Ectodermal cell (in vitro differentiated cells): Measurements from ENCODE around the gene RSAD2.
A peak's percentile ranks its signal among the peaks of the same experiment; 100 is the strongest.

Experiments used
- H3K27ac ChIP-seq: 2 replicates; pipeline ENCODE4 v1.7.0; 2013; ENCODE audit warnings: mild to moderate bottlenecking, low read depth, low read length; ENCODE audit not compliant: insufficient read depth, poor library complexity, severe bottlenecking
- H3K27me3 ChIP-seq: 2 replicates; pipeline ENCODE4 v1.7.0; 2013; ENCODE audit warnings: mild to moderate bottlenecking, low read length; ENCODE audit not compliant: insufficient read depth, control insufficient read depth, poor library complexity, severe bottlenecking
- H3K36me3 ChIP-seq: one replicate; pipeline ENCODE4 v1.7.0; 2013; ENCODE audit warnings: low read length; ENCODE audit not compliant: control insufficient read depth, insufficient read depth
- H3K4me1 ChIP-seq: one replicate; pipeline ENCODE4 v1.7.0; 2013; ENCODE audit warnings: low read length; ENCODE audit not compliant: control insufficient read depth, insufficient read depth
- H3K4me3 ChIP-seq: 2 replicates; pipeline ENCODE4 v1.7.0; 2013; ENCODE audit warnings: low read depth, low read length, control low read depth; ENCODE audit not compliant: insufficient read depth
- H3K9me3 ChIP-seq: 2 replicates; pipeline ENCODE4 v1.7.0; 2013; ENCODE audit warnings: mild to moderate bottlenecking, low read length, moderate library complexity; ENCODE audit not compliant: control insufficient read depth
- WGBS, 2 experiments: methylation state at CpG; one replicate each; pipeline ENCODE4 v1.1.7; 2013; ENCODE audit warnings: missing lambda C conversion rate in 2 of 2; 5-methylcytosine and 5-hydroxymethylcytosine counted together

The RSAD2 gene

DNA sequence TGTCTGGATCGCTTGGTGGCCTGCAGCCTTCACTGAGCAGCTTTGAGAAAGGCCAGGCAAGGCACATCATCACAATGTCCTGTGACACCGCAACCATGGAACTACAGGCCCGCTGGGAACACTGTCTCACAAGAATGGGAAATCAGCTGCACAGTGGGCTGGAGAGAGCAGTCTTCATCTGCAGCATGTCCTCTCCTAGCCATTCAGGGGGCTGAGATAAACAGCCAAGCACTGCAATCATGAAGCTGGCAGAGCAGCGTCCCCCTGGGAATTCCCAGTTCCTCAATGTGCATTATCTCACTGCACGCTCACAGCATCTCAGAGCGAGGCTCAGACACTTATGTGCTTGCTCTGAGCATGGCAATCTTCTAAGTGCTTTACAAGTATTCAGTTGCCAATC is 13.8 kb upstream of the RSAD2 start:
- Histone ChIP-seq H3K27ac (no peak overlapping the region), H3K4me3 (no peak overlapping the region), H3K27me3 (peaks cover 45% of the 10 kb centered on the region), H3K4me1 (no peaks in the 10 kb centered on the region), H3K9me3 (no peaks in the 10 kb centered on the region), H3K36me3 (no peaks in the 10 kb centered on the region)
- WGBS, 2 experiments, result 94 to 95% methylated on average over 6 of the region's 6 CpGs

DNA sequence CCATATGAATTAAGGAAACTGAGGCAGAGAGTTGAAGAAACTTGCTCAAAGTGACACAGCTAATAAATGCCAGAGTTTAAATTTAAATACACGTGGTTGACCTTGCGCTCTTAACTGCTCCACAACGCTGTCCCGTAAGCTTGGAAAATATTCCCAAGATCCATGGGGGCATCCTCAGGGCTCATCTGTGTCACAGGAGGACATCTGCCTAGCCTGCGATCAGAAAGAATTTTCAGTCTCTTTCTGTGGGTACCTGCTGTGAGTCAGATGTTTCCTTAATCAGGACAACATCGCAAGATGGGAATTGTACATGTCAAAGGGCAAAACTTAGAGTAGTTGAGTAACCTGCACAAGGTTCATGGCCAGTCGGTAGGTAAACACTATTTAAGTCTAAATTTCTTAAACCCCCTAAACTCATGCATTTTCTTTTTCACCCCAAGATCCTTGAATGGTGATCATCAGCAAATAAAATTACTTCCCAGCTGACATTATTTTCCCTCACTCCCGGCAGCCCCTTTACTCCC is 13.3 kb upstream of the RSAD2 start:
- 79 to 81% methylated on average over 8 of the region's 8 CpGs for WGBS, 2 experiments
- H3K36me3 ChIP-seq, result no peaks in the 10 kb centered on the region
- H3K9me3 ChIP-seq, result no peaks in the 10 kb centered on the region
- no peaks in the 10 kb centered on the region for H3K4me1 ChIP-seq
- no peak overlapping the region for H3K27ac ChIP-seq
- H3K4me3 ChIP-seq, result no peak overlapping the region
- H3K27me3 ChIP-seq, result peaks cover 45% of the 10 kb centered on the region

DNA sequence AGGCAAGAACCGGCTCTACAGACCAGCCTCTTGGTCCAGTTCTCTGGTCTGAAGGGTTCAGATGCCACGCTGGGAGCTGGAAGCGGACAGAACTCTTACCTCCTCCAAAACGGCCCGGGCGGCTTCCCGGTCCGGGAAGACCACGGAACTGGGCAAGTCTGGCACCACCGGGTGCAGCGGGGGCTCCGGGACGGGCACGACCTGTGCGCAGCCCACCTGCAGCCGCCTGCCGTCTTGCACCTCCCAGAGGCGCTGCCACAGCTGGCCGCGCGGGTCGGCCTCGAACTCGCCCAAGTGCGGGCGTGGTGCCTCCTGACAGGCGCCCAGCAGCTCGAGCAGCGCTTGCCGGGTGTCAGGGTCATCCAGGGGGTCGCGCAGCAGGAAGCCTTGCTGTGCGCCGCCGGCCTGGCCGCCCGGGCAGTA is 12.6 kb upstream of the RSAD2 start:
- no peak overlapping the region for H3K27ac ChIP-seq
- WGBS, 2 experiments, result 14 to 15% methylated on average over 37 of the region's 37 CpGs
- no peaks in the 10 kb centered on the region for H3K36me3 ChIP-seq
- peaks cover 45% of the 10 kb centered on the region for H3K27me3 ChIP-seq
- no peaks in the 10 kb centered on the region for H3K4me1 ChIP-seq
- H3K4me3 ChIP-seq, result peak overlapping the region; percentile 49
- no peaks in the 10 kb centered on the region for H3K9me3 ChIP-seq

DNA sequence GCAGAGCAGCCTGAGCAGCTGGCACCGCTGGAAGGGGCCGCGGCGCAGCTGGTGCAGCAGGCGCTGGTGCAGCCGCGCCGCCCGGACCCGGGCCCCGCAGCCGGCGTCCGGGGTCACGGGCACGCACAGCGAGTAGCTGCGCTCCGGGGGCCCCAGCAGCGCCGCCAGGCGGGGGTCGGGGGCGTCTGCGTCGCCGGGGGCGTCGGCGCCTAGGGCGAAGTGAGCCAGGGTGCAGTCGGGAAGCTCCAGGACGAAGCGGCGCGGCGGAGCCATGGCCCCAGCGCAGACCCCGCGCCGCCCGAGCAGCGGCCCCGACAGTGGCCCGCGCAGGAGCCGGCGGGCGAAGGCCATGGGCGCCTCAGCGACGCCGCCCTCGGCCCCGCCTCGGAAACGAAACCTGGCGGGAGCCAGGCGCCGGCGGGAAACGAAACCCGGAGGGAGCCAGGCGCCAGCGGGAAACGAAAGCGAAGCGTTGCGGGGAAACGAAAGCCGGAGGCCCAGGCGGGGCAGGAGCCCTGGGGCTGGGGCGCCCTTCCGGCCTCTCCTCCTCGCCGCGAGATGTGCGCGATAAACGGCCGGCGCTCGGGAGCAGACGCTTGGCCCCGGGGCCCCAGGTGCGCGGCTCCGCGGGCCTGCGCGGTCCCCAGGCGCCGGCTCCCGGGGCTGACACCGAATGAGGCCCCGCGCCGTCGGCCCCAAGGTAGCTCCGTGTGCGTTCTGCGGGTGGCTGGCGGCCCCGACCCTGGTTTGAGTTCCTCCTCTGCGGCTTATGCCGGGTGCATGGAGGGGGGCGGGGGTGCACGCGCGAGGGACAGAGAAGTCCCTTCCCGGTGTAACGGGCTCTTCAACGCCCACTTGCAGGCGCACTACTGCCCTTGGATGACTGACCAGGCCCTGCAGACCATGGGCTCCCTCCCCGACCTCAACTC is 12.0 kb upstream of the RSAD2 start, which contains the start of gene CMPK2:
Gene CMPK2, minus strand, starts transcription at position 562 of the 929 bp plus-strand sequence. Its CDS starts 211 bp downstream, at position 351.
- Histone ChIP-seq H3K27me3 (peaks cover 45% of the 10 kb centered on the region), H3K27ac (no peak within 1 kb of the TSS)
- WGBS, 2 experiments, result 0 to 1% methylated on average over 115 of the region's 115 CpGs

DNA sequence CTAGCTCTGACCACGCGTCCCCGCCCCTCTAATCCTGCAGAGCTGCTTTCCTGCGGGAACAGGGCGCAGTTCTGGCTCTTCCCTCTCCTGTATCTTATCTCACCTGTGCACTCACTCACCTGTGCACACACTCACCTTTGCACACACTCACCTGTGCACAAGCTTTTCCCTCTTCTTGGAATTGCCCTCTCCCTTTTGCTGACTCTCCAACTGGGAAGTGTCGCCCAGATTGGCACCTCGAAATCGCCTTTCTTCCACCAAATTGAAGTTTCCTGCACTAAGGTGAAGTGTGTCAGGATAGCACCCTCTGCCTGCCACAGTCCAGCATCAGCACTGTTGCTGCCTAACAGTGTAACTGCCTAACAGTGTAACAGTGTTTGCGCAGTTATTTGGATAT is 11.3 kb upstream of the RSAD2 start:
- H3K9me3 ChIP-seq, result no peaks in the 10 kb centered on the region
- peaks cover 45% of the 10 kb centered on the region for H3K27me3 ChIP-seq
- WGBS, 2 experiments, result 3 to 11% methylated on average over 8 to 9 of the region's 9 CpGs
- H3K36me3 ChIP-seq, result no peaks in the 10 kb centered on the region
- H3K27ac ChIP-seq, result no peak overlapping the region
- H3K4me3 ChIP-seq, result peak overlapping the region; percentile 49
- H3K4me1 ChIP-seq, result no peaks in the 10 kb centered on the region

More for the DNA sequence above, 12.0 kb upstream of the RSAD2 start, which contains the start of gene CMPK2:
- Histone ChIP-seq H3K4me1 (no peaks in the 10 kb centered on the region), H3K9me3 (no peaks in the 10 kb centered on the region), H3K4me3 (peak within 1 kb of the TSS; percentile 49), H3K36me3 (no peaks in the 10 kb centered on the region)

DNA sequence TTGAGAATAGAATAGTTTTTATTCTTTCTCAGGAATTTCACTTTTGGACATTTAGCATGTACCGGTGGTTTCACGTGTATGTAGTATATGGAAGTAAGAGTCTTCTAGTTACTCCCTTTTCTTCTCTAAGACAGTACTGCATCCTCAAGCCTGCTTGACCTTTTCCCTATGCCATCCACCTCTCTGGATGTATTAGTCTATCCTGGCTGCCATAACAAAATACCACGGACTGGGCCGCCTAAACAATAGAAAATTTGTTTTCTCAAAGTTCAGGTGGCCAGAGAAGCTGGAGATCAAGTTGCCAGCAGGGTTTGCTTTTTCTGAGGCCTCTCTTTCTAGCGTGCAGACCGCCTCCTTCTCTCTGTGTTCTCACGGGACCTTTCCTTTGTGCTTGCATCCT is 10.6 kb upstream of the RSAD2 start:
- no peaks in the 10 kb centered on the region for H3K36me3 ChIP-seq
- no peak overlapping the region for H3K27ac ChIP-seq
- H3K9me3 ChIP-seq, result no peaks in the 10 kb centered on the region
- 87 to 94% methylated on average over 5 to 7 of the region's 7 CpGs for WGBS, 2 experiments
- H3K27me3 ChIP-seq, result peaks cover 45% of the 10 kb centered on the region
- H3K4me3 ChIP-seq, result no peak overlapping the region
- no peaks in the 10 kb centered on the region for H3K4me1 ChIP-seq

DNA sequence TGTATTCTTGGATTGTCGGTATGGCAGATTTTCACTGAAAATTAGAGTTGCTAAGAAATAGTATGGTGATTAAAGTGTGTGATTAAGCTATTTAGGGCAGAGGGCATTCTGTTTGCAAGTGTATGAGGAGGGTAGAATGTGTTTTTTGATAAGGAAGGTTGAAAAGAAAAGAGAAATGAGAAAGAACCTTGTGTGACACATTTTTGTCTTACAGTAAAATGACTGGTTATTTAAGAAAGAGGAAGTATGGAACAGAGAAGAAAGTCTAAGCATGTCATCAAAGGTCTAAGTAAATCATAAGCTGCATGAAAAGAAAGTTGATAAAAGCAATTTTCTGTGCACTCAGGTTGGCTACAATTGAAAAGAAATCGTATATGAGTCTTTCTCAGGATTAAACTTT is 5.2 kb upstream of the RSAD2 start:
- H3K4me3 ChIP-seq, result no peak overlapping the region
- H3K9me3 ChIP-seq, result no peaks in the 10 kb centered on the region
- H3K27ac ChIP-seq, result no peak overlapping the region
- 94 to 99% methylated on average over 1 to 2 of the region's 2 CpGs for WGBS, 2 experiments
- no peaks in the 10 kb centered on the region for H3K36me3 ChIP-seq
- no peaks in the 10 kb centered on the region for H3K4me1 ChIP-seq
- peaks cover 5% of the 10 kb centered on the region for H3K27me3 ChIP-seq

DNA sequence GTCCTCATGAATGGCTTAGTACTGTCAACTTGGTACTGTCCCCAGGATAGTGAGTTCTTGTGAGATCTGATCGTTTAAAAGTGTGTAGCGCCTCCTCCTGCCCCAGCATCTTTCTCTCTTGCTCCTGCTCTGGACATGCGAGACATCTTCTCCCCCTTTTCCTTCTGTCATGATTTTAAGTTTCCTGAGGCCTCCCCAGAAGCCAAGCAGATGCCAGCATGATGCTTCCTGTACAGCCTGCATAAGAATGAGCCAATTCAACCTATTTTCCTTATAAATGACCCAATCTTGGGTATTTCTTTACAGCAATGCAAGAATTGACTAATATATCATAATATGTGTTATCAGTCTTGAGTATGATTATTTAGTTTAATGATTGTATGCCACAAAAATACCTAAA is 3.5 kb upstream of the RSAD2 start:
- Histone ChIP-seq H3K4me3 (no peak overlapping the region), H3K4me1 (no peaks in the 10 kb centered on the region), H3K27me3 (no peaks in the 10 kb centered on the region), H3K27ac (no peak overlapping the region), H3K9me3 (no peaks in the 10 kb centered on the region), H3K36me3 (no peaks in the 10 kb centered on the region)
- WGBS, 2 experiments, result 89 to 94% methylated on average over 3 of the region's 3 CpGs

DNA sequence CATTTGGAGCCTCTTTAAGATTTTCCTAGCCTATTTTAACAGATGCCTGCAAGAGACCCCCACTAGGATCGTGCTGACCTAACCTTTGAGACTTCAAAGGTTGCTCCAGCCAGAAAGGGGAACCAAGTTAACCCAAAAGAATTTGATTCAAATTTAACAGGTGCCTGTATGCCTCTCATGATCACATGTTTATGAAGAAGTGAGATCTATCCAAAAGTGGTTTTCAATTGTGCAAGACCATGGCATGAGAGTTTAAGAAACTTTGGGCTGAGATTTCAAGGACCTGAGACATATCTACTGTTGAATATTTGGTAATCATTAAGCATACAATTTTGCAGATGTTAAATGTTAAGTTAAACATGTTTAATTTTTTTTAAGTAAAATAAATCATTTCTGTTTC is 1.3 kb upstream of the RSAD2 start:
- Histone ChIP-seq H3K27ac (no peak overlapping the region), H3K27me3 (no peaks in the 10 kb centered on the region), H3K9me3 (peaks cover 2% of the 10 kb centered on the region), H3K4me3 (no peak overlapping the region), H3K4me1 (no peaks in the 10 kb centered on the region), H3K36me3 (no peaks in the 10 kb centered on the region)
- WGBS, 2 experiments, result 83 to 88% methylated on average over 1 of the region's 1 CpG

DNA sequence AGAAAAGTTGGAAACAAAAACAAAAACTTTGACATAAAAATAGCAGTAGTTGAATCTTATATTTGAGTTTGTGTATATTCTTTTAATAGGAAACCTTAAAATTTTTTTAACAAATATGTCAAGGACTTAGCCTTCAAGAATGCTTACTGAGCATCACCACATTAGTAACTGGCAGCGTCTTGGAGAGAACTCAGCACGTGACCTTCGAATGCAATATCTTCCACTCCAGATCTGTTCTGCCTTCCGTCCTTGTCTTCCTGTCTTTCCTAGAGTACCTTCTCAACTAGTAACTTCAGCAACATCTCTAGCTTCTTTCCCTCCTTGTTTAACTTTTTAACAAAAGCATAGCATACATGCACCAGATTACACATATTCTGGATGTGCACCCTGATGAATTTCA is 972 bp downstream of the RSAD2 start:
- Histone ChIP-seq H3K27ac (no peak overlapping the region), H3K36me3 (no peaks in the 10 kb centered on the region), H3K9me3 (peaks cover 2% of the 10 kb centered on the region), H3K4me1 (no peaks in the 10 kb centered on the region), H3K27me3 (no peaks in the 10 kb centered on the region), H3K4me3 (no peak overlapping the region)
- 92 to 93% methylated on average over 4 of the region's 4 CpGs for WGBS, 2 experiments
